GM18505 (cell line): ENCODE measurements around the gene FERMT2.

ENCODE experiments used
- ATAC-seq: cut with Tn5 transposase; IDR thresholded peaks from one replicate; pipeline ENCODE4 v1.9.1; 2021; ENCODE audit not compliant: unreplicated experiment
- POLR2A ChIP-seq: IDR thresholded peaks from 4 replicates; pipeline ENCODE4 v1.6.1; 2011; ENCODE audit warnings: borderline replicate concordance; ENCODE audit not compliant: insufficient read depth, insufficient read length; ENCODE audit errors: extremely low read depth

FERMT2 gene

DNA sequence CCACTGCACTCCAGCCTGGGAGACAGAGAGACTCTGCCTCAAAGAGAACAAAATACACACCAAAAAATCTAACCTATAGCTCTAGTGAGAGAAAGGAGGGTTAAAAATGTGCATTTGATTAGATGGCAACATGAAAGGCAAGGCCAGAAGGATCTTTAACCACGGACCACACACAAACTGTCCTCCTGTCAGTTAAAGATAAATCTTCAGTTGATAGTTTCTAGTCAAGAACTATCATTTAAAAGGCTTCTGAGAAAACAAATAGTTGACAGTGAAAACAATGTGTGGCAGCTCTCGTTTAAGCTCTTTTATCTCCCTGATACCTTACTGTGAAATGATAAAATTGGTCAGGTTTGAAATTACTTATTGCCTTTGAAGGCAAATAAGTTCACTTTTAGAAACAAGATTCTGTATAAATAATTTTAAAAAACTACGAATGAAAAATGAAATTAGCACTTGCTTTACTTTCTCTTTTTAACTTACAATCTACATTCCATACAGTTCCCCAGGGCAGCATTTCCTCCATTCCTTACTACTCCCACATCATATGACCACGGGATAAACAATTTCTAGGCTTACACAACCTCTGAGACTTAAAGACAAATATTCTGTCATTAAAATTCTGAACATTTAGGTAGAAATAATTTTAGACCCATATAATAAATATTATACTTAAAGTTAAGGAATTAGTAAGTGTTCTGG, 88.1 kb downstream of the FERMT2 start:
- no peak for ATAC-seq

DNA sequence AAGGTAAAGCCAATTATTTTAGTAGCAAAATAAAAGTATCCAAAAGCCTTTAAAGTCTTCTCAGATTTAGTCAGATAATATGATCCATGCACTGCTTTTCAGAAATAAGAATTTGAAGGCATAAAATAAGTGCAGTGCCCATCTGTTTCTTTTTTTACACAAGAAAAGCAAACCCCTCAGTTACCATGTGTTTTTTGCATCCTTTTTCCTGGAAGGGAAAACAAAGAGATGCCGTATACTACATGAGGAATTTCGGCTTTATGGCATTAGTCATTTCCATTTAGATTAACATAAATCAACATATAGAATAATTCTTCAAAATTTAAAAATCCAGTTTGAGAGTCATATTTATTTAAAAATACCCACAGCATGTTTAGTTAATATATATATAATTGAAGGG, 89.4 kb downstream of the FERMT2 start:
- no peak for TF ChIP-seq POLR2A
- no peak for ATAC-seq

More for the DNA sequence above, 88.1 kb downstream of the FERMT2 start:
- no peak for TF ChIP-seq POLR2A

DNA sequence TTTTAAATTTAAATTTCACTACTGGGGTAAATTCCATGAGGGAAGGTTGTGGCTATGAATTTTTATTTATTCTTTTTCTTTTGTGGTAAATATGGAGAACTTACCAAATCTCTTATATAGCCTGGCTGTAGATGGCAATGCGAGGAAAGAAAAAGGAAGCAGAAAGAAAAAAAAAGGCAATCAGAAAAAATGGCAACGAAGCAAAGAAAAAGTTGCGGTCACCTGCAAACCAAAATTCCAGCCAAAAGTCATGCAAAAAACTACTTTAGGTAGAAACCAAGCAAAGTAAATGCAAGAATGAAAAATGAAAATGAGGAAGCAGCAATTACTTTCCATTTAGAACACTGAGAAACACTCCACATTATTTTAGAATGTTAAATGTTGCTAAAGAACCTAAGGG, 89.9 kb downstream of the FERMT2 start:
- no peak for TF ChIP-seq POLR2A
- ATAC-seq, result no peak

DNA sequence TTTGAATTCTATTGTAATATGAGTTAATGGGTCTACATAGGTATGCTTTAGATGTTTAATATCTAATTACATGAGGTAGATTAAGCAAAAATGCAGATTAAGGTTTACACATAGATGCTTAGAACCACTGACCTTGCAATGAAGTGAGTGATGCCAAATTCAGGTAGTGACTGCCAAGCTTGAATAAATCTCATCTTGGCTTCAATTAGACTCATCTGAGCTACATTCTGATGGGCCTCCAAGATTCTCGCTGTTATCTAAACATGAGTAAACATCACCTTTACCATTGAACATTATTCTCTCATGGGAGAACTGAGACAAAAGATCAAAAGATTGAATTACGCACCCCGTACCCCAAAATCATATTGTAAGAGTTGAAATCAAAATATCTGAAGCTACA, 90.6 kb downstream of the FERMT2 start:
- no peak for ATAC-seq
- TF ChIP-seq POLR2A, result no peak

DNA sequence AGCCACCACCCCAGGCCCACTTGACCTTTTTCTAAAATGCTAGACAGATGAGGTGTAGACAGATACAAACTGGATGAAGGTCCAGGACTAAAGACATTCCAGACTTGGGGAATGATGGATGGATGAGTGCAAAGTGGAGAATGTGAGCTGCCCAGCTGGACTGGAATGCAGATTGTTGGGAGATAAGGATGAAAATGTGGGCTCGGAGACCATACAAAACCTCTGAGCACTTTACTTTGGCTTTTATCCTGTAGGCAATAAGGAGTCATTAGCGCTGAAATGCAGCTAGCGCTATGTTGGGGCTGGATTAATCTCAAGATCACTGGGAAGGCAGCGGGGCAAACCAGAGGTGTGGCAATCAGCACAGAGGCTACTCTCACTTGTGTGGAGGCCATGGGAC, 94.7 kb downstream of the FERMT2 start:
- no peak for ATAC-seq
- TF ChIP-seq POLR2A, result no peak

DNA sequence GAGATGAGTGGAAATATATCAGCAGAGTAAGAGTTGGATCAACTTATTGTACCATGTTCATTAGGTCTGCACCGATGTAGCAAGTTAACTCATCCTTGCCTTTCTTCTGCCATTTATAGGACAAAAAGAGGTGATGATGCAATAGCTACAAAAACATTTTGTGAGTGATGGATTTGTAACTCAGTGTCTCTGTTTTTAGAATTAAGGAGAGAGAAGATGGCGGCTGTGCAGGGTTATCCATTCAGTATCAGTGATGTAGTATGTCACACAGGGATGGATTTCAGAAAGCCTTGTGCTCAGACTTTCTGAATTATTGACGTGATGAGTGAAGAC, 97.4 kb downstream of the FERMT2 start:
- no peak for TF ChIP-seq POLR2A

DNA sequence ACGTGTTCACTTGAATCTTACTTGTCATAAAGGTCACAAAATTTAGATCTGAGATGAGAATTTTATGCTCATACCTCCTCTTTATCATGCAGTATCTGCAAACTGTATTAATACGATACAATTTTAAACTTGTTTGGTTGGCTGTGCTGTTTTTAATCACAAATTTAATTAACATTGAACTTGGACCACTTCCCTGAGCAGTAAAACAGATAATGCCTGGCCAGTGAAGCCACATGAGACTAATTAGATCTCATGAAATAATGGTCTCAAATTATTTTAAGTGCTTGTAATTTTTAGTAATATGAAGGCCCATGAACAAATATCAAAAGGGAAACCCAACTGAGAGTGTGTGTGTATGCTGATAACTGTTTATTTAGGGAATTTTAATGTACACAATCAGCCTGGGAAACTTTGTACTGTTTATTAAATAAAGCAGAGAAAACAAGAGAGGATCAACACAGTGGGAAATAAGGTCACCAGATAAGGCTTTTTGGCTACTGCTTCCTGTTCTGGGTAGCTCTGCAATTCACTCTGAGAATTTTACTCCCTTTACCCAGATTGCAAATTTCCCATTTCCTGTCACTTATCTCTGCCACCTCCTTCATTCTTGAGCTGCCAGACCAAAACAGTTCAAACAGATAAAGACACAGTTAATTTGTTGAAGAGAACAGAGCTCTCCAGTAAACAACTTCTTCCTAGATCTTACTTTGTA, 97.9 kb downstream of the FERMT2 start:
- ATAC-seq, result no peak
- TF ChIP-seq POLR2A, result no peak

More for the DNA sequence above, 97.4 kb downstream of the FERMT2 start:
- no peak for ATAC-seq

DNA sequence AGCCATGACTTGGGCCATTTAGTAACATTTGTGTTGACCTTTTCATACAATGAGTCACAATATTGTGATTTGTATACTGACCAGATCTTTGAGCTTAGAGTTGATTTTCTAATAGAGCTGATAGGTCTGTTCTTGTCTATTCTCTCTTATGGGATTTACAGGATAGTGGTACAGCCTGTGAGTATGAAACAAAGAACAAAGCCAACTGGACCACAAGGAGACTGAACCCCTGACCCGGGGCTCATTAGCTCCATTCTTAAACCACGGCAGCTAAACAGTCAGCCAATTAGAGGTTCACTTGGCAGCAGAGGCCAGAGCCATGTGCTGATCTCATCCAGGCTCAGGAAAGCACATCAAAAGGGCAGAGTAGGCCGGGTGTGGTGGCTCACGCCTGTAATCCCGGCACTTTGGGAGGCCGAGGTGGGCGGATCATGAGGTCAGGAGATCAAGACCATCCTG, 100.4 kb downstream of the FERMT2 start:
- ATAC-seq, result no peak
- no peak for TF ChIP-seq POLR2A

DNA sequence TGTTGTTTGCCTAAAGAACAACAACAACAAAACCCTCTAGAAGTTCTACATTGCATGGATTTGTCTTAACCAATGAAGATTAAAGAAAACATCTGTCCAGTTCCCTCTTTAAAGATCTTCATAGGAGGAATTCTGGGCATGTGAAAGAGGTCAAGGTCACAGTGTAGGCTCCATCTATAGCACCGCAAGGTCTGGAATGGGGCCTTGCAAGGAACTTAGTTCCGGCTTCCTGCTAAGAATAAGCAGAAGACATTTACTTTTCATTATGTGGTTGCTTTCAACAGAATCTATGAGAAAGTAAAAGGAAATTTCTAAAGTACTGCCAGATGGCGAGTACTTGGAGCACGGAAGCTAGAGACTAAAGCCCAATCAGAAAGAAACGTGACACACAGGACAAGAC, 102.2 kb downstream of the FERMT2 start:
- ATAC-seq, result no peak
- TF ChIP-seq POLR2A, result no peak

DNA sequence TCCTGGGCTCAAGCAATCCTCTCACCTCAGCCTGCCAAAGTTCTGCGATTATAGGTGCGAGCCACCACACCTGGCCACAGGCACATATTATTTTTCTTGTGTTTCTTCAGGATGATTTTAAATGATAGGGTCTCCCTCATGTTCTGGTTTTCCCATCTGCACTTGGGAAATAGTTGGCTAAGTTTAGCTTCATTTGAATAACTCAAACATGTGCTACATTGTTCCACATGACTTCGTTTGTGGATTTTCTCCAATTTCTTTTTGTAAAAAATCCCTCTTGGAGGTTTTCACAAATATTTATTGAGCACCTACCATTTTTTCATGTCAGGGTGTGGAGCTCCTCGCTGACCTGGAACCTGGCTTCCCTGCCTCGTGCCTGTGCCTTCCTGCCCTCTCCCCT, 104.3 kb downstream of the FERMT2 start:
- no peak for TF ChIP-seq POLR2A
- ATAC-seq, result no peak

DNA sequence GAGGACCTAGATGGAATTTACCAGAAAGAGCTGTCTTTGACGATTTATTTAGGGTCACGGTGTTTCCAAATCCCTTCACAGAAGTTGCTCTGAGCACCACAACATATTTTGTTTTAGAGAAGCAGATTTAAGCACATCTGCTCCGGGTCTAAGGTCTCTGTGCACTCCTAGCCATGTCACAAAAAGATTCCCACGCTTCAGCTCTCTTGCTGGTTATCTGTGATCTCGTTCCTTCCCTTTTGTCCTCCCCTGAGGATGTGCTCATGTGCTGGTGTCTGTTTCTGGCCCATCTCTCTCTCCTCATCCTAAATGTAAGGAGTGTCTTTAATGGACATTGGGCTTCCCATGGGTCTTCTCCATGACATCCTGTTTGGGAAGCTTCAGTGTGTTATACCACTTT, 105.8 kb downstream of the FERMT2 start:
- no peak for ATAC-seq
- no peak for TF ChIP-seq POLR2A

DNA sequence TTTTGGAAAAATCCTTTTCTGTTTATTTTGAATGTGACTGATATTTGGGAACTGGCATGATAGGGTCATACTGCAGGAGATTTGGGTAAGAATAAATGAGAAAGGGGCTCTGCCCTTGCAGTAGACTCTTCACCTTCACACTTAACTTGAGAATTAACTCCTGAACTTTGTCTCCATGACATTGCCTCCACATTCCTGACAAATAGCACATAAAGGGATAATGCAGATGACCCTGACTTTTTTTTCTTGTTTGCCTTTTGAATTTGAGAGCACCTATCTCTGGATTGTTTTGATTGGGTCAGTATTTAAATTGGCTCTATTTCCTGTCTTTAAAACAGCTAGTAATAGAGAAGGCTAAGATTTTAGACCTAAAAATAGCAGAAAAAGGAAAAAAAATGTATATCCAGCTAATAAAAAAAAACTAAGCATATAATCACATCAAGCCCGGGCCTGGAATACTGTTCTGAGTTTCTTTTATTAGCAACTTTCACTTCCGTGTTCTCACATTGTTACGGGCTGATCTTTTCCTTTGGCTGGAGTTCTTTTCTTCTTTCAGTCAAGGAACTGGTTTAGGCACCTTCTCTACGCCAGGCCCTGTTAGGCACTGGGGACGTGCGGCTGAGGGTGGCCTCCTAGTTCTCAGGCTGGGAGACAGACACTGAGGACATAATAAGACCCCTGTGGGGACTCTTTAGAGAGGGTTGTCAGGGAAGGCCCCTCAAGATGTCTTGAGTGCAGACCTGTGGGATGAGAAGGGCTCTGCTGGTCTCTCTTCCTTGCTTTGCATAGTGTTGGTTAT, 106.4 kb downstream of the FERMT2 start:
- TF ChIP-seq POLR2A, result no peak
- no peak for ATAC-seq

DNA sequence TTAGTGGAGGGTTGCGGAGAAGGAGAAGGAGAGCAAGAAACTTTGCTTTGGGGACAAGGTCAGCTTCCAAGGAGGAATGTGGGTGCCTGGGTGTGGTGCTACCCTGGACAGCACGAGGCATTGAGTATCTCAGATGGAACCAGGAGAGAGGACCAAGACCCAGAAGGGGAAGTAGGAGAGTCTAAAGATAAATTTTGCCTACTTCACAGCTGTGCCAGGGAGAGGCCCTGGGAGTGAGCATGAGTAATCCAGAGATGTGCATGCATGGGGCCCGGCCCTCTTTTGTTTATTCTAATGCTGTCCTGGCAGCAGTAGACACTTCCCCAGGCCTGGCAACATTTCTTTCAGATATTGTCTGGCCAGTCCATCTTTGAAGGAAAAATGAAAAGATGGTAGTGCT, 110.0 kb downstream of the FERMT2 start:
- ATAC-seq, result no peak
- no peak for TF ChIP-seq POLR2A

DNA sequence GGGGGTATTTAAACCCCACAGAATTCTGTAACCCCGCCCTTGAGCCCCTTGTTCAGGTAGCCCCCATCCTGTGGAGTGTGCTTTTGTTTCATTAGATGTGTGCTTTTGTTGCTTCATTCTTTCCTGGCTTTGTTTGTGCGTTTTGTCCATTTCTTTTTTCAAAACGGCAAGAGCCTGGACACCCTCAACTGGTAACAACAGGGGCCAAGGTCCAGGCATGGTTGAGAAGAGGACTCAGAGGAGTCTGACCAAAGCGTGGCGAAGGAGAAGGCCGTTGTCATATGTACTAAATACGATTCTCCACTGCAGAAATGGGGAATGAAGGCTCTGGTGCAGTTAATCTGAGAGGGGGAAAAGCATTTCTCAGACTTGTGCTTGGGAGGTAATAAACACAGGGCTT, 113.4 kb downstream of the FERMT2 start:
- ATAC-seq, result no peak
- TF ChIP-seq POLR2A, result no peak

DNA sequence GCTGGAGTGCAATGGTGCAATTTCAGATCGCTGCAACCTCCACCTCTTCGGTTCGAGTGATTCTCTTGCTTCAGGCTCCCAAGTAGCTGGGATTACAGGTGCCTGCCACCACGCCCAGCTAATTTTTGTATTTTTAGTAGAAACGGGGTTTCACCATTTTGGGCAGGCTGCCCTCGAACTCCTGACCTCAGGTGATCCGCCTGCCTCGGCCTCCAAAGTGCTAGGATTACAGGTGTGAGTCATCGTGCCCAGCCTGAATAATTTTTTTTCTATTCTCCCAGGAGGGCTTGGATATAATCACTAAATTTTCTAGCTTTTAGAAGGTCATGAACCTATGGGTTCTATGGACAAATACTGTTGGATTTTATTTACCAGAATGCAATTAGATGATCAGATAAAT, 114.8 kb downstream of the FERMT2 start:
- TF ChIP-seq POLR2A, result no peak
- ATAC-seq, result no peak
